GM23338 (cell line): Measurements from ENCODE around the gene SLX4IP.

Source experiments
- CREB1 ChIP-seq: fragments of 250-450 bp; sonication (Bioruptor Pico); IDR thresholded peaks from 2 replicates; pipeline ENCODE4 v1.5.0; 2020; ENCODE audit warnings: low read depth, mild to moderate bottlenecking, moderate library complexity
- EZH2 ChIP-seq: fragments of 200-600 bp; sonication (generic); IDR thresholded peaks from one replicate; pipeline ENCODE4 v1.8.0; 2017; ENCODE audit warnings: antibody characterized with exemption, mild to moderate bottlenecking, low read depth; ENCODE audit not compliant: unreplicated experiment
- EZH2phosphoT487 ChIP-seq: fragments of 200-600 bp; sonication (generic); IDR thresholded peaks from one replicate; pipeline ENCODE4 v1.8.1; 2018; ENCODE audit warnings: antibody characterized with exemption; ENCODE audit not compliant: unreplicated experiment
- JUNB ChIP-seq: IDR thresholded peaks from one replicate; pipeline ENCODE4 v1.6.1; 2016; ENCODE audit warnings: antibody characterized with exemption; ENCODE audit not compliant: unreplicated experiment
- POLR2AphosphoS5 ChIP-seq: IDR thresholded peaks from 2 replicates; pipeline ENCODE4 v1.6.1; 2016; ENCODE audit warnings: antibody characterized with exemption, low read depth
- REST ChIP-seq: IDR thresholded peaks from one replicate; pipeline ENCODE4 v1.6.1; 2018; ENCODE audit warnings: antibody characterized with exemption; ENCODE audit not compliant: unreplicated experiment
- STAT1 ChIP-seq: IDR thresholded peaks from one replicate; pipeline ENCODE4 v1.6.1; 2016; ENCODE audit warnings: antibody characterized with exemption; ENCODE audit not compliant: unreplicated experiment
- ZNF331 ChIP-seq: fragments of 250-450 bp; sonication (Bioruptor Pico); IDR thresholded peaks from 2 replicates; pipeline ENCODE4 v1.5.0; 2020; ENCODE audit warnings: low read depth, mild to moderate bottlenecking, moderate library complexity
- TF ChIP-seq, protein P1 (sequence below), 2 experiments: fragments of 200-600 bp in 1 of 2; sonication (generic) in 1 of 2; conservative IDR thresholded peaks; 2 replicates each; pipeline versions ENCODE4 v1.5.1 to v1.6.1; 2016 to 2017; ENCODE audit warnings: antibody characterized with exemption in 2 of 2, low read depth in 2 of 2, mild to moderate bottlenecking in 2 of 2, moderate library complexity in 1 of 2
- TF ChIP-seq, protein P2 (sequence below): fragments of 250-450 bp; sonication (Bioruptor Pico); IDR thresholded peaks from 2 replicates; pipeline ENCODE4 v1.5.0; 2020; ENCODE audit warnings: mild to moderate bottlenecking, moderate library complexity
- TF ChIP-seq, protein P3 (sequence below): IDR thresholded peaks from 2 replicates; pipeline ENCODE4 v1.6.1; 2016; ENCODE audit warnings: antibody characterized with exemption

- TF ChIP-seq, protein P1, sequence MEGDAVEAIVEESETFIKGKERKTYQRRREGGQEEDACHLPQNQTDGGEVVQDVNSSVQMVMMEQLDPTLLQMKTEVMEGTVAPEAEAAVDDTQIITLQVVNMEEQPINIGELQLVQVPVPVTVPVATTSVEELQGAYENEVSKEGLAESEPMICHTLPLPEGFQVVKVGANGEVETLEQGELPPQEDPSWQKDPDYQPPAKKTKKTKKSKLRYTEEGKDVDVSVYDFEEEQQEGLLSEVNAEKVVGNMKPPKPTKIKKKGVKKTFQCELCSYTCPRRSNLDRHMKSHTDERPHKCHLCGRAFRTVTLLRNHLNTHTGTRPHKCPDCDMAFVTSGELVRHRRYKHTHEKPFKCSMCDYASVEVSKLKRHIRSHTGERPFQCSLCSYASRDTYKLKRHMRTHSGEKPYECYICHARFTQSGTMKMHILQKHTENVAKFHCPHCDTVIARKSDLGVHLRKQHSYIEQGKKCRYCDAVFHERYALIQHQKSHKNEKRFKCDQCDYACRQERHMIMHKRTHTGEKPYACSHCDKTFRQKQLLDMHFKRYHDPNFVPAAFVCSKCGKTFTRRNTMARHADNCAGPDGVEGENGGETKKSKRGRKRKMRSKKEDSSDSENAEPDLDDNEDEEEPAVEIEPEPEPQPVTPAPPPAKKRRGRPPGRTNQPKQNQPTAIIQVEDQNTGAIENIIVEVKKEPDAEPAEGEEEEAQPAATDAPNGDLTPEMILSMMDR (conservative IDR thresholded peaks at IDR 0.05; ENCODE audit: low read depth in 2 of 2), result no peak
- TF ChIP-seq JUNB (no peak), POLR2AphosphoS5 (no peak), EZH2 (no peak), REST (no peak), EZH2phosphoT487 (no peak), CREB1 (CRISPR knock-in tag) (no peak), STAT1 (no peak), ZNF331 (CRISPR knock-in tag) (no peak)
- TF ChIP-seq, protein P2, sequence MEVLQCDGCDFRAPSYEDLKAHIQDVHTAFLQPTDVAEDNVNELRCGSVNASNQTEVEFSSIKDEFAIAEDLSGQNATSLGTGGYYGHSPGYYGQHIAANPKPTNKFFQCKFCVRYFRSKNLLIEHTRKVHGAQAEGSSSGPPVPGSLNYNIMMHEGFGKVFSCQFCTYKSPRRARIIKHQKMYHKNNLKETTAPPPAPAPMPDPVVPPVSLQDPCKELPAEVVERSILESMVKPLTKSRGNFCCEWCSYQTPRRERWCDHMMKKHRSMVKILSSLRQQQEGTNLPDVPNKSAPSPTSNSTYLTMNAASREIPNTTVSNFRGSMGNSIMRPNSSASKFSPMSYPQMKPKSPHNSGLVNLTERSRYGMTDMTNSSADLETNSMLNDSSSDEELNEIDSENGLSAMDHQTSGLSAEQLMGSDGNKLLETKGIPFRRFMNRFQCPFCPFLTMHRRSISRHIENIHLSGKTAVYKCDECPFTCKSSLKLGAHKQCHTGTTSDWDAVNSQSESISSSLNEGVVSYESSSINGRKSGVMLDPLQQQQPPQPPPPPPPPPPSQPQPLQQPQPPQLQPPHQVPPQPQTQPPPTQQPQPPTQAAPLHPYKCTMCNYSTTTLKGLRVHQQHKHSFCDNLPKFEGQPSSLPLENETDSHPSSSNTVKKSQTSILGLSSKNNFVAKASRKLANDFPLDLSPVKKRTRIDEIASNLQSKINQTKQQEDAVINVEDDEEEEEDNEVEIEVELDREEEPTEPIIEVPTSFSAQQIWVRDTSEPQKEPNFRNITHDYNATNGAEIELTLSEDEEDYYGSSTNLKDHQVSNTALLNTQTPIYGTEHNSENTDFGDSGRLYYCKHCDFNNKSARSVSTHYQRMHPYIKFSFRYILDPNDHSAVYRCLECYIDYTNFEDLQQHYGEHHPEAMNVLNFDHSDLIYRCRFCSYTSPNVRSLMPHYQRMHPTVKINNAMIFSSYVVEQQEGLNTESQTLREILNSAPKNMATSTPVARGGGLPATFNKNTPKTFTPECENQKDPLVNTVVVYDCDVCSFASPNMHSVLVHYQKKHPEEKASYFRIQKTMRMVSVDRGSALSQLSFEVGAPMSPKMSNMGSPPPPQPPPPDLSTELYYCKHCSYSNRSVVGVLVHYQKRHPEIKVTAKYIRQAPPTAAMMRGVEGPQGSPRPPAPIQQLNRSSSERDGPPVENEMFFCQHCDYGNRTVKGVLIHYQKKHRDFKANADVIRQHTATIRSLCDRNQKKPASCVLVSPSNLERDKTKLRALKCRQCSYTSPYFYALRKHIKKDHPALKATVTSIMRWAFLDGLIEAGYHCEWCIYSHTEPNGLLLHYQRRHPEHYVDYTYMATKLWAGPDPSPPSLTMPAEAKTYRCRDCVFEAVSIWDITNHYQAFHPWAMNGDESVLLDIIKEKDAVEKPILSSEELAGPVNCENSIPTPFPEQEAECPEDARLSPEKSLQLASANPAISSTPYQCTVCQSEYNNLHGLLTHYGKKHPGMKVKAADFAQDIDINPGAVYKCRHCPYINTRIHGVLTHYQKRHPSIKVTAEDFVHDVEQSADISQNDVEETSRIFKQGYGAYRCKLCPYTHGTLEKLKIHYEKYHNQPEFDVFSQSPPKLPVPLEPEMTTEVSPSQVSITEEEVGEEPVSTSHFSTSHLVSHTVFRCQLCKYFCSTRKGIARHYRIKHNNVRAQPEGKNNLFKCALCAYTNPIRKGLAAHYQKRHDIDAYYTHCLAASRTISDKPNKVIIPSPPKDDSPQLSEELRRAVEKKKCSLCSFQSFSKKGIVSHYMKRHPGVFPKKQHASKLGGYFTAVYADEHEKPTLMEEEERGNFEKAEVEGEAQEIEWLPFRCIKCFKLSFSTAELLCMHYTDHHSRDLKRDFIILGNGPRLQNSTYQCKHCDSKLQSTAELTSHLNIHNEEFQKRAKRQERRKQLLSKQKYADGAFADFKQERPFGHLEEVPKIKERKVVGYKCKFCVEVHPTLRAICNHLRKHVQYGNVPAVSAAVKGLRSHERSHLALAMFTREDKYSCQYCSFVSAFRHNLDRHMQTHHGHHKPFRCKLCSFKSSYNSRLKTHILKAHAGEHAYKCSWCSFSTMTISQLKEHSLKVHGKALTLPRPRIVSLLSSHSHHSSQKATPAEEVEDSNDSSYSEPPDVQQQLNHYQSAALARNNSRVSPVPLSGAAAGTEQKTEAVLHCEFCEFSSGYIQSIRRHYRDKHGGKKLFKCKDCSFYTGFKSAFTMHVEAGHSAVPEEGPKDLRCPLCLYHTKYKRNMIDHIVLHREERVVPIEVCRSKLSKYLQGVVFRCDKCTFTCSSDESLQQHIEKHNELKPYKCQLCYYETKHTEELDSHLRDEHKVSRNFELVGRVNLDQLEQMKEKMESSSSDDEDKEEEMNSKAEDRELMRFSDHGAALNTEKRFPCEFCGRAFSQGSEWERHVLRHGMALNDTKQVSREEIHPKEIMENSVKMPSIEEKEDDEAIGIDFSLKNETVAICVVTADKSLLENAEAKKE (CRISPR knock-in tag), result no peak
- TF ChIP-seq, protein P3, sequence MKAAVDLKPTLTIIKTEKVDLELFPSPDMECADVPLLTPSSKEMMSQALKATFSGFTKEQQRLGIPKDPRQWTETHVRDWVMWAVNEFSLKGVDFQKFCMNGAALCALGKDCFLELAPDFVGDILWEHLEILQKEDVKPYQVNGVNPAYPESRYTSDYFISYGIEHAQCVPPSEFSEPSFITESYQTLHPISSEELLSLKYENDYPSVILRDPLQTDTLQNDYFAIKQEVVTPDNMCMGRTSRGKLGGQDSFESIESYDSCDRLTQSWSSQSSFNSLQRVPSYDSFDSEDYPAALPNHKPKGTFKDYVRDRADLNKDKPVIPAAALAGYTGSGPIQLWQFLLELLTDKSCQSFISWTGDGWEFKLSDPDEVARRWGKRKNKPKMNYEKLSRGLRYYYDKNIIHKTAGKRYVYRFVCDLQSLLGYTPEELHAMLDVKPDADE, result no peak
Observed at GRCh38 chr20:10676518-10676917, 241.4 kb downstream of the SLX4IP start.
